Skeletal muscle tissue (tissue), 4 donors: ENCODE measurements around the gene FAM81A. TPM values are rescaled to one million over a fixed set of nuclear protein-coding genes. Genes with fewer than 3 reads are reported as not detected.
"Not testable (repeated sequence)": the region's sequence is repeated elsewhere in the genome, so short reads cannot be mapped to it uniquely, and the experiment has no call there.

ENCODE experiments used
- H3K27ac ChIP-seq: one replicate; pipeline ENCODE4 v1.7.0; 2013; ENCODE audit warnings: mild to moderate bottlenecking, low read depth, low read length, inconsistent platforms
- H3K27me3 ChIP-seq, 3 donors: one replicate each; pipeline ENCODE4 v1.7.0; 2013; ENCODE audit warnings: low read length in 3 of 3; ENCODE audit not compliant: control insufficient read depth in 3 of 3, insufficient read depth in 3 of 3
- H3K36me3 ChIP-seq, 3 donors: one replicate each; pipeline ENCODE4 v1.7.0; 2013; ENCODE audit warnings: low read length in 3 of 3; ENCODE audit not compliant: control insufficient read depth in 3 of 3, insufficient read depth in 3 of 3
- H3K4me1 ChIP-seq, 3 donors: one replicate each; pipeline ENCODE4 v1.7.0; 2013; ENCODE audit warnings: low read length in 3 of 3, mild to moderate bottlenecking in 3 of 3; ENCODE audit not compliant: control insufficient read depth in 3 of 3, insufficient read depth in 3 of 3
- H3K4me3 ChIP-seq, 3 donors: one replicate each; pipeline ENCODE4 v1.7.0; 2013; ENCODE audit warnings: low read length in 3 of 3
- H3K9ac ChIP-seq, 3 donors: one replicate each; pipeline ENCODE4 v1.7.0; 2013; ENCODE audit warnings: low read length in 3 of 3, mild to moderate bottlenecking in 3 of 3, moderate library complexity in 2 of 3, low read depth in 1 of 3
- H3K9me3 ChIP-seq, 3 donors: one replicate each; pipeline ENCODE4 v1.7.0; 2013; ENCODE audit warnings: low read length in 3 of 3; ENCODE audit not compliant: control insufficient read depth in 3 of 3
- total RNA-seq: library from RNA; depleted of rRNA; stranded (reverse); fragments of >200 nt; gene quantifications from one replicate; pipeline ENCODE4 v1.2.3, GENCODE V29; 2014
- donor health status: Osteomylitis.

The FAM81A gene
- total RNA-seq, 1 donor from 2014 or later, result 0.52 TPM

DNA sequence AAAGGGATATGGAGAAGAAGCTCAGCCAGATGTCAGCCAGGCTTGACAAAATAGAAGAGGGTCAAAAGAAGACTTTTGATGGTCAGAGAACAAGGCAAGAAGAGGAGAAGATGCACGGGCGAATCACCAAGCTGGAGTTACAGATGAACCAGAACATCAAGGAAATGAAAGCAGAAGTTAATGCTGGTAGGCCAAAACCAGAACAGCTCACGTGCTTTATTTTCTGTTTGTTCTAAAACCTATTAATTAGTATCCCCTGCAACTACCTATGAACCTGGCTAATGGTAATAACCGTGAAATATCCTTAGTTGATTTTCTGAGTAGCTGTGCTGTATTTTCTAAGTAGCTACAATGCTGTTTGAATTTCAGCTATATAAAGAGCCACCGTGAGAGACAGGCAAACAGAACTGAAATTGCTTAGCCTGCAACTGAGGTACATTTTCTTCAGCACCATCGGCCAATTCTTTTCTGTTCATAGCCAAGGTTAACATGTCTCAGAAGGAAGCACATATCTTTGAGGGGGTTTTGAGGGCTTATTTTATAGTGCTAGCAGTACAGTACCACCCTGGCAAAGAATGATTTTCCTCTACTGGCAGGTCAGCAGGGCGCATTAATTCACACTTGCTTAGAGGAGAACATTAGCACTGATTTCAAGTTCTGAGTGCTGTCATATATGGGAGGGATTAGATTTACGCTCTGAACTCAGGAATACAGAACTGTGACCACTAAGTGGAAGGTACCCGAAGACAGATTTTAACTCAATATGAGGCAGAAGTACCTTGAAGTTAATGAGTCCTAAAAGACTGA lies 78.9 kb downstream of the FAM81A start:
- Histone ChIP-seq H3K27ac (no peak overlapping the region), H3K36me3 (no peaks in the 10 kb centered on the region), H3K4me1 (no peaks in the 10 kb centered on the region), H3K27me3 (no peaks in the 10 kb centered on the region), H3K9ac (no peak overlapping the region), H3K4me3 (no peak overlapping the region), H3K9me3 (no peaks in the 10 kb centered on the region)

DNA sequence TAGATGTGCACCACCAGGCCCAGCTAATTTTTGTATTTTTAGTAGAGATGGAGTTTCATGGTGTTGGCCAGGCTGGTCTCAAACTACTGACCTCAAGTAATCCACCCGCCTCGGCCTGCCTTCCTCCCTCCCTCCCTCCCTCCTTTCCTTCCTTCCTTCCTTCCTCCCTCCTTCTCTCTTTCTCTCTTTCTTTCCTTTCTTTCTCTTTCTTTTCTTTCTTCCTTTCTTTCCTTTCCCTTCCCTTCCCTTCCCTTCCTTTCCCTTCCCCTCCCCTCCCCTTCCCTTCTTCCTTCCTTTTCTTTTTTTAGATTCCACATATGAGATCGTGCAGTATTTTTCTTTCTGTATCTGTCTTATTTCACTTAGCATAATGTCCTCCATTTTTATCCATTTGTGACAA lies 81.3 kb downstream of the FAM81A start:
- Histone ChIP-seq H3K36me3 (no peaks in the 10 kb centered on the region), H3K27ac (no peak overlapping the region), H3K4me3 (no peak overlapping the region), H3K9ac (no peak overlapping the region), H3K4me1 (no peaks in the 10 kb centered on the region), H3K27me3 (no peaks in the 10 kb centered on the region), H3K9me3 (no peaks in the 10 kb centered on the region)

DNA sequence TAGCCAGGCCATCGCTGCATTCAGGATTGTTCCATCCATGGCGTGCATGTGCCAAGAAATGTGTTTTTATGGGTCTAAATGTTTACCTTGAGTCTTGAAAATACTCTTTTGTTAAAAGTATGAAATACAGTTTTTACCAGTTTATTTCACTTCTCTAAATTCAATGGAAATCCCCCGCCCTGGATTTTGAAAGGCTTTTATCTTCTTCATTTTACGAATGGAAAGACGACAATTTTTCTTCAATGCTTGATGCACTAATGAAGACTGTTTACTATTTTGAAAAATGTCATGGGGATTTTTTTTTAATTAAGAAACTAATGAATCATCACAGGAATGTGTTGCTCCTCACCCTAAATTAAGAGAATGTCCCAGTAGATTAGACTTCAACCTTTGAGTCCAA lies 83.5 kb downstream of the FAM81A start:
- no peaks in the 10 kb centered on the region for H3K27me3 ChIP-seq
- no peak overlapping the region for H3K9ac ChIP-seq
- no peak overlapping the region for H3K27ac ChIP-seq
- no peaks in the 10 kb centered on the region for H3K36me3 ChIP-seq
- H3K9me3 ChIP-seq, result no peaks in the 10 kb centered on the region
- no peak overlapping the region for H3K4me3 ChIP-seq
- H3K4me1 ChIP-seq, result no peaks in the 10 kb centered on the region

DNA sequence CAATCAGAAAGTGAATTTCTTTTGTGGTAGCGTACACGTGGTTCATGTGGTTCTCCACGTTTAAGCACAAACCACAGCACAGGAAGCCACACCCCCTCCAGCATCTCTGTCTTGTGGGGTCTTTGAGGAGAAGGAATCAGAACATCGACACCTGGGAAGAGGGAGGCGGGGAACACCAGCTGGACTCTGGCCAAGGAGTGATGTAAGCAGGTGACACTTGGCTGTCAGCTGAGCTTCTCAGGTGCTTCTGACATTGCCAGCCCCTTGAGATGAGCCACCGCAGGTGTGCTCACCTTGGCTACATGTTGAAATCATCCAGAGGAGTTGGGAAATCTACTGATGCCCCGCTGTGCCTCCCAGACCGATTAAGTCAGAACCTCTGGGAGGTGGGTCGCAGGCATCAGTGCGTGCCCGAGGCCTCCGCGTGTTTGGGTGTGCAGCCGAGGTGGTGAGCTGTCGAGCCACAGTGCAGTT lies 85.0 kb downstream of the FAM81A start:
- H3K27ac ChIP-seq, result no peak overlapping the region
- no peaks in the 10 kb centered on the region for H3K4me1 ChIP-seq
- no peak overlapping the region for H3K9ac ChIP-seq
- H3K9me3 ChIP-seq, result no peaks in the 10 kb centered on the region
- no peaks in the 10 kb centered on the region for H3K27me3 ChIP-seq
- no peaks in the 10 kb centered on the region for H3K36me3 ChIP-seq
- no peak overlapping the region for H3K4me3 ChIP-seq

DNA sequence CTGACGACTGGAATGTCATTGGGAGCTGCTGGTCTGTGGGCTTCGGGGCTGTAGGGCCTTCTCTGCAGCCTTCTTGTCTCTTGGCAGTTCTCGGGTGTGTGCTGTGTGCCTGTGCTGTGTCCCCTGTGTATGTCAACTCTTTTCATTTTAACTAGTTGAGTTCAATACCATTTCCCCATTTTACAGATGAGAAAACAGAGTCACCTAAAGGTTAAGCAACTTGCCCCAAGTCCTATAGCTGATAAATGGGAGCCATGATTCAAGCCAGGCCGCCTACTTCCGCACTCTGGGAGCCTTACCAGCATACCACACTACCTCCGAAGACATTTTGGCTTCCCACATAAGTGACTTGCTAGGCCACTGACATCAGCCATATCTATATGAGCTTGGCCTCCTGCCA lies 85.7 kb downstream of the FAM81A start:
- Histone ChIP-seq H3K4me1 (no peaks in the 10 kb centered on the region), H3K4me3 (no peak overlapping the region), H3K9me3 (no peaks in the 10 kb centered on the region), H3K36me3 (no peaks in the 10 kb centered on the region), H3K27ac (no peak overlapping the region), H3K9ac (no peak overlapping the region), H3K27me3 (no peaks in the 10 kb centered on the region)

DNA sequence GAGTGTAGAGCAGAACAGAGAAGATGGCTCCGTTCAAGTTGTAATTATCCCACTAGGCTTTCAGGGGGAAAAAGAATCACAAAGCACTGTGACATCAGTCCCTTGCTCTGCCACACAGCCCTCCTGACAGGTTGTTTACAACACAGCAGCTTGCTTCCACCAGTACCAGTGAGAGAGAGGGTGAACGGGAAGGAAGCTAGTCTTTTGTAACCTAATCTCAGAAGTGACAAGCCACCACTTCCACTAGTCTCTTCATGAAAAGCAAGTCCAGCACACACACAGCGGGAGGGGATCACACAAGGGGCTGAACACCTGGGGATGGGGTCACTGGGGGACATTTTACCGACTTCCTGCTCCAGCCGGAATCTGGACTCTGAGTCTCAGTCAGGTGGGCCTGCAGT lies 86.3 kb downstream of the FAM81A start:
- H3K9ac ChIP-seq, result no peak overlapping the region
- no peaks in the 10 kb centered on the region for H3K4me1 ChIP-seq
- H3K4me3 ChIP-seq, result no peak overlapping the region
- no peaks in the 10 kb centered on the region for H3K27me3 ChIP-seq
- no peak overlapping the region for H3K27ac ChIP-seq
- no peaks in the 10 kb centered on the region for H3K36me3 ChIP-seq
- no peaks in the 10 kb centered on the region for H3K9me3 ChIP-seq

DNA sequence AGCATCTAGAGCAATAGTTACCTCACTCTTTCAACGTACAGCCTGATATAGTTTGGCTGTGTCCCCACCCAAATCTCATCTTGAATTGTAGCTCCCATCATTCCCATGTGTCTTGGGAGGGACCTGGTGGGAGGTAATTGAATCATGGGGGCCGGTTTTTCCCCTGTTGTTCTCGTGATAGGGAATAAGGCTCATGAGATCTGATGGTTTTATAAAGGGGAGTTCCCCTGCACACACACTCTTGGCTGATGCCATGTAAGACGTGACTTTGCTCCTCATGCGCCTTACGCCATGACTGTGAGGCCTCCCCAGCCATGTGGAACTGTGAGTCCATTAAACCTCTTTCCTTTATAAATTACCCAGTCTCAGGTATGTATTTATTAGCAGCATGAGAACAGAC lies 88.5 kb downstream of the FAM81A start:
- H3K9ac ChIP-seq, H3K9me3 ChIP-seq, H3K4me1 ChIP-seq, H3K36me3 ChIP-seq, H3K27me3 ChIP-seq, H3K27ac ChIP-seq, H3K4me3 ChIP-seq: not testable (repeated sequence)

DNA sequence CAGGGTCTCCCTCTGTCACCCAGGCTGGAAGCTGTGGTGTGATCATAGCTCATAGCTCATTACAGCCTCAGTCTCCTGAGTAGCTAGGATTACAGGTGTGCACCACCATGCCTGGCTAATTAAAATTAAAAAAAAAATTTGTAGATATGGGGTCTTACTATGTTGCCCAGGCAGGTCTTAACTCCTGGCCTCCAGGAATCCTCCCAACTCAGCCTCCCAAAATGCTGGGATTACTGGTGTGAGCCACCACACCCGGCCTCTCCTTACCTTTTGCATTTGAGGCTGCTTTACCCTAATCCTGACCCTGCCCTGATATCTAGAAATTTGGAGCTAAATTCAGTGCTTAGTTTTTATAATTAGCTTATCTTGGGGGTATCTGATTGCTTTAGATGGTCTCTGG lies 90.4 kb downstream of the FAM81A start:
- Histone ChIP-seq H3K9me3 (no peaks in the 10 kb centered on the region), H3K36me3 (no peaks in the 10 kb centered on the region), H3K27ac (no peak overlapping the region), H3K4me1 (no peaks in the 10 kb centered on the region), H3K4me3 (no peak overlapping the region), H3K9ac (no peak overlapping the region), H3K27me3 (peaks cover 0 to 3% (median 3%) of the 10 kb centered on the region in 3 donors)

DNA sequence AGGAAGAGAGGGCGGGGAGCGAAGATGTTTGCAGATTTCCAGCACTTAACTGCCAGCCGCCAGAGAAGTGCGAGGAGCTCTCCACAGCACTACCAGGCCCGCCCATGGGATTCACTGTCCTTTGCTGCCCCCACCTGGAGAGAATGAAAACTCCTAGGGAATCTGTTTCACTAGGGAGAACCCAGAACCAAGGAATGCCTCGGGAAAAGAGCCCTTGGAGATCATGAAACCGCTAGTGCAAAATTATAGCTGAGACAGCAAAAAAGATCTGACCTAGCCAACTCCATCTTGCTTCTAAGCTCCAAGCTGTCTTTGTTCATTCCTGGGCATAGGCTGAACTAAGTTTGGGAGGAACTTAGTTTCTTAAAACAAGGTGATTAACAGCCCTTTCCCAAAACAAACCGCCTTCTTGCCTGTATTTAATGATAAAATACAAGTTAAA lies 91.0 kb downstream of the FAM81A start:
- H3K4me1 ChIP-seq, result no peaks in the 10 kb centered on the region
- no peak overlapping the region for H3K9ac ChIP-seq
- no peaks in the 10 kb centered on the region for H3K9me3 ChIP-seq
- peaks cover 0 to 3% (median 3%) of the 10 kb centered on the region in 3 donors for H3K27me3 ChIP-seq
- H3K27ac ChIP-seq, result no peak overlapping the region
- H3K36me3 ChIP-seq, result no peaks in the 10 kb centered on the region
- H3K4me3 ChIP-seq, result no peak overlapping the region

DNA sequence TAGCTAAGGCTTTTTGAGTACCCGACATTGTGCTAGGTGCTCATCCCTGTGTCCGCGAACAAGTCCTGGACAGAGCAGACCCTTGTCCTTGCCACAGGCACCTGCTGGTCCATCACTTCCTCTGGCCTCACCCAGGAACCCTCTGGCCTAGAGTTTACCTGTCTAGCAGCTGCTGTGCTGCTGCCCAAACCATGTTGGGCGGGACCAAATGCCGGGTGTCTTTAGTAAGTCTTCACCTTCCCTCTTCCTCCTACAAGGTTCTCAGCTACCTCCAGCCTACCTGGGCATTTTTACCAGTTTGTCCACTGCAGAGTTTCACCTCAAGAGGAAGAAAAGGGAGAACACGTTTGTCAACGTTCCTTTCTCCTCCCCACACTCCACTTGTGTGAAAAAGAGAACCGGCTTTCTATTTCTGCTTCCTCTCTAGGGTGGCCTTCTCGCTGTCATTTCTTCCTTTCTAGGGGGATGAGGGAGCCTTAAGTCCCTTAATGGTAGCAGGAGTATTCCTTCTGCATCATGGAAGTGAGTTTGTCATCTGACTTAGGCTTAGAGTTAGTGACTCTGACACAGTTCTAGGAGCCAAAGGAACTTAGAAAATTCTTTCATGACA lies 93.2 kb downstream of the FAM81A start:
- H3K4me3 ChIP-seq, result no peak overlapping the region
- peaks cover 0 to 4% (median 3%) of the 10 kb centered on the region in 3 donors for H3K27me3 ChIP-seq
- no peak overlapping the region for H3K9ac ChIP-seq
- no peaks in the 10 kb centered on the region for H3K4me1 ChIP-seq
- no peak overlapping the region for H3K27ac ChIP-seq
- H3K9me3 ChIP-seq, result no peaks in the 10 kb centered on the region
- H3K36me3 ChIP-seq, result no peaks in the 10 kb centered on the region
